Heart left ventricle (tissue), 13 donors: ENCODE data around the gene TOLLIP.

Experiments used
- POLR2A ChIP-seq, 2 donors: fragments of 450-650 bp; IDR thresholded peaks; one replicate each; pipeline ENCODE4 v1.6.1; 2017; ENCODE audit warnings: antibody characterized with exemption in 2 of 2, mild to moderate bottlenecking in 2 of 2, moderate library complexity in 2 of 2
- TF ChIP-seq, protein P1 (sequence below), 12 donors: fragments of 200-600 bp; sonication (generic) in 4 of 12; IDR thresholded peaks; one replicate each; pipeline versions ENCODE4 v1.5.0 to v1.8.0; 2018 to 2022; ENCODE audit warnings: antibody characterized with exemption in 12 of 12, mild to moderate bottlenecking in 5 of 12
- donor health status: ischemic (EF 13 %, LVEDD 7.1; RV severe dilation, severe dysfunction).
- donor health status: DM: no; HTN: yes; CAD: no.
- donor health status: DM: no; HTN: no; CAD: no.
- donor health status: ischemic (EF 25% LVEDD 6.9; RV normal size, moderate dysfunction).
- donor health status: ischemic (EF 25% LVEDD 5.7; RV mildly dilated, moderate dysfunction).
- donor health status: ischemic (EF 35%, LVEDD 5.7; RV mildly dilated, moderate dysfunction).
- donor health status: nonischemic (EF 11% LVEDD 7.7; RV severe dilation, severe dysfunction).
- donor health status: DM: yes; HTN: yes; CAD: no.
- donor health status: PGD.
- donor health status: ischemic (EF 29% LVEDD 5.4; RV normal size, mild dysfunction).
- donor health status: nonischemic (EF 23%, LVEDD 6.1; RV moderate dilation, normal function).

DNA sequence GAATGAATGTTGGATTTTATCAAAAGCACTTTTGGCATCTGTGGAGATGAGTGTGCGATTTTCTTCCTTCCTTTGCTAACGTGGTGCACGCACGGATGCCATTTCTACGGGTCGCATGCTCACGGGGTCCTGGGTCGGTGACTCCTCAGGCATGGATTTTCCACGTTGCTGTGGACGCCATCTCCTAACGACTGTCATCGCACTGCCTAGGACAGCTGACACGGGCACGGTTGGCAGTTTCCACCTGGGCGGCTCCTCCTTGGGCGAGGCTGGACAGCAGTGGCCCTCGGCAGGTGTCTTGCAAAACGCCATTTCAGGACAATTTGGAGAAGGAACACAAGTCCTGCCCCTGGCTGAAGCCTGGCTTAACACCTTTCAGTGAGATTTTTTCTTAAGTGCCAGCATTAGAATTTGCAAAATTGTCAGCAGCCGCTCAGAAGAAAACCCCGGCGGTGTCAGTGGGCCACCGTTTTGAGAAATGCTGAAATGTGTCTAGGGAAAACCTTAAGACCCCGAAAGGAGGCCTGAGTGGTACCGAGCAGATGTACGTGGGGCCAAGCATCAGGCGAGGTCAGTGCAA, 34.7 kb upstream of the TOLLIP start:
- TF ChIP-seq, protein P1, sequence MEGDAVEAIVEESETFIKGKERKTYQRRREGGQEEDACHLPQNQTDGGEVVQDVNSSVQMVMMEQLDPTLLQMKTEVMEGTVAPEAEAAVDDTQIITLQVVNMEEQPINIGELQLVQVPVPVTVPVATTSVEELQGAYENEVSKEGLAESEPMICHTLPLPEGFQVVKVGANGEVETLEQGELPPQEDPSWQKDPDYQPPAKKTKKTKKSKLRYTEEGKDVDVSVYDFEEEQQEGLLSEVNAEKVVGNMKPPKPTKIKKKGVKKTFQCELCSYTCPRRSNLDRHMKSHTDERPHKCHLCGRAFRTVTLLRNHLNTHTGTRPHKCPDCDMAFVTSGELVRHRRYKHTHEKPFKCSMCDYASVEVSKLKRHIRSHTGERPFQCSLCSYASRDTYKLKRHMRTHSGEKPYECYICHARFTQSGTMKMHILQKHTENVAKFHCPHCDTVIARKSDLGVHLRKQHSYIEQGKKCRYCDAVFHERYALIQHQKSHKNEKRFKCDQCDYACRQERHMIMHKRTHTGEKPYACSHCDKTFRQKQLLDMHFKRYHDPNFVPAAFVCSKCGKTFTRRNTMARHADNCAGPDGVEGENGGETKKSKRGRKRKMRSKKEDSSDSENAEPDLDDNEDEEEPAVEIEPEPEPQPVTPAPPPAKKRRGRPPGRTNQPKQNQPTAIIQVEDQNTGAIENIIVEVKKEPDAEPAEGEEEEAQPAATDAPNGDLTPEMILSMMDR (IDR thresholded peaks at IDR 0.05): no peak
- no peak for TF ChIP-seq POLR2A (IDR thresholded peaks at IDR 0.05)
